GM19455 (cell line): ENCODE measurements around the gene FOXO6.

Experiments
- ATAC-seq: cut with Tn5 transposase; IDR thresholded peaks from one replicate; pipeline ENCODE4 v1.9.1; 2021; ENCODE audit not compliant: unreplicated experiment

Gene FOXO6

GRCh38 chr1:41397020-41397419 lies 35.8 kb downstream of the FOXO6 start:
- no peak for ATAC-seq

- no peak for ATAC-seq
Observed at GRCh38 chr1:41397753-41398330, 36.6 kb downstream of the FOXO6 start.

DNA sequence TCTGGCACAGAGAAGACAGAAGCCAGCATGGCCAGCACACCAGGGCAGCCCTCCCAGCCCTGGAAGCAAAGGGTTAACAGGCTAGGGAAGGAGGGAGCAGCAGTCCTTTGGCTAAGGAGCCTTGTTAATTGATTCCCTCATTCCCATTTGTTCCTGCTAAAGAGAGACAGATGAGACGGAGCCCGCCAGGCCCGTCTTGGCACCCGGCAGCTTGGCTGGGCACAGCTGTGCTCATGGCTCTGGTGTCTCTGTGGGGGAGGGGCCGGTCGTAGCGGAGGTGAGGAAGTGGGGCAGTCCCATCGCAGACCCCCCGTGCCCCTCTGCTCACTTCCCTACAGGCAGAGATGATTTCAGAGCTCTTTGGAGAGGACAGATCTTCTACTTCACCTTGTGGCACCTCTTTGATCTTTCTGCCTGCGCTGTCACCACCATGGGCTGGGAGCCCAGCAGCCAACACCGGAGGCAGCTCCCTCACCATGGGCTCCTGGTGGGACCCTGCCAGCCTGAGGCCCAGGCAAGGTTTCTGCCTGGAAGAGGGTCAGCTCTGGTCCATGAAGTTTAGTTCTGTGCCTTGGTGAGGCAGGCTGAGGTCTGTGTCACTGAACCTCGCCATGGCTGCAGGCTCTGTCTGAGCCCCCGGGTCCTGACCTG lies 38.0 kb downstream of the FOXO6 start:
- no peak for ATAC-seq

GRCh38 chr1:41400225-41400624 lies 39.0 kb downstream of the FOXO6 start:
- ATAC-seq = no peak

DNA sequence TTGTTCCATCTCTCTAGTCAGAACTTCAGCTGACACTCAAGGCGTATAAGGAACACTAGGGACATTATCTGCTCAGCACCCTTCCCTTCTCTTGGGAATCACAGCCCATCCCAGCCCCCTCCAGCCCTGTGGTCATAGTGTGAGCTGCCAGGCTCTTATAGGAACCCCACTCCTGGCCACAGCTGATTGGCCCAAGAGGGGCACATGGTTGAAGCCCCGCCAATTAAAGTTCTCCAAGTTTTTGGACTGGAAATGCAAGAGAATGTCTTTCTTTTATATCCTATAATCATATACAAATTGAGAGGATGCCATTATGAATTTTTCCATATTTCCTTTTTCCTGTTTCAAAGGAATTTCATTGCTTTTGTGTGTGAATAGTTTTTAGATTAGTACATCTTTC lies 40.7 kb downstream of the FOXO6 start:
- ATAC-seq = no peak

DNA sequence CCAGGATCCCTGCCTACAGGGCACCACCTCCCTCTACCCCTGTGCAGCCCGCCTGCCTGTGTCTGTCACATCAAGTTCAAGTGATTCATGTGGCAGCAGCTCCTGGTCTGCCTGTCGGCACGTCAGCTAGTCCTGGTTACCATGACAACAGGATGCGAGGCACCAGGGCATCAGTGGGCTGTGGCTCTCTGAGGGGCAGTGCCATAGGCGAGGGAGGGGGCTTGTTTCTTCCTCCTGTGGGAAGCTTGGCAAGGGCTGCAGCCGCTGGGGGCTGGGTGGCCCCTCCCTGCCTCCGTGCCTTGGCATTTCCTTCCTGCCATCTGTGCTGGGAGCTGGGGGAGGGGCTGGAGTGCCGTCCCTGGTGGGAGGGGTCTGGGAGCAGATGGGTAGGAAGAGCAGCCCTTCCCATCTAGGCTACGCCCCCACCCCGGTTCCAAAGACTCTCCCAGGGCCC lies 43.1 kb downstream of the FOXO6 start:
- no peak for ATAC-seq

DNA sequence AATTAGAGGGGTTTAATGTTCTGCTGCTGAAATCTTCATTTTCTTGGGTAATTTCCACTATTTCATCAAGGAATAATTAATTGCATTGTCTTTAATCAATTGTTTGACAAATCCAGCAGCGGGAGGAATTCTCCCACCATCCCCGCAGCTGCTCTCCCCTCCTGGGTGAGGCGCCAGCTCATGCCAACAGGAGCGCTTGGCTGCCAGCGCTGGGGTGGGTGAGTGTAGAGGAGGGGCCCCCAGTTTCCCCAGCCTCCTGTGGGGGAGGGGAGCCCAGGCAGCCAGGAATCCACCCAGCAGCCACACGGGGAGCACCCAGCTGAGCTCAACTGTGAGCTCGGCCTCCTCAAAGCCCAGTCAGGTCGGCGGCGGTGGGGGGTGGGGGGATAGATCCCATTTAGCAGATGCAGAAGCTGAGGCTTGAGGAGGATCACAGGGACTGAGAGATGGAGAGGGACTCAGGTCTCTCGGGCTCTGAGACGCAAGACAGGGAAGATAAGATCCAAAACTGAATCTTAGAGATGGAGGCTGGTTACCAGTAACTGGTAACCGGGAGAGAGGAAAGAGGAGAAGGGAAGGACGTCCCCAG lies 46.5 kb downstream of the FOXO6 start:
- no peak for ATAC-seq

DNA sequence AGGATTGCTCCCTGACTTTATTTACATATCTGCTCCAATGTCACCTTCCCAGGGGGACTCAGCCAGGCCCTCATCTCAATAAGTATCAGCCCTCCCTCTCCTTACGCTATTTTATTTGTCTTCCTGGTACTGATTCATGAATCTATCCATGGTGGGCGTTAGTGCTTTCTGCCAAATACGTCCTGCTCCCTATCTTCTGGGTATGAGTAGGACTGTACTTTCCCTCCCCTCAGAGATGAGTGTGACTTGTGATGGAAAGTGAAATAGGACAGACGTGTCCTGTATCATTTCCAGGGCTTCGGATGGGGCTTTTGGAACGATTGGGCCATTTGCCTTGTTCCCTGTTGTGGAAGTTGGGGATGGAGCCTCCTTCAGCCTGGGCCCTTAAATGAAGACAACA lies 47.5 kb downstream of the FOXO6 start:
- no peak for ATAC-seq

DNA sequence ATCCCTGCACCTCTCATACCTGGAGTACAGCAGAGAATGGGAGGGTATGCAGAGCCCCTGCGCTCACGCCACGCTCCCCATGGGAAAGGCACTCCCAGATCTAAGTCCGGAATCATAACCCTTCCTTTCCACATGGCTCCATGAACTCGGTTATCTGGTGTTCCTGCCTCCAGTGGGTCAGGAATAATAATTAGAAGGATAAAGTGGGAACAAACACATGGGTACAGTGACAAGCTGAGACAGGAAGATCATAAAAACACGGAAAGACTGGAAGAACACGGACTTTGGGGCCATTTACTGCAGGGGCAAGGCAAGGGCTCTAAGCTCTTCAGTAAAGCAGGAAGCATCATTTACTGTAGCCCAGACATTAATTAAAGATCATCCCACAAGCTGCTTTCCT lies 48.6 kb downstream of the FOXO6 start:
- no peak for ATAC-seq

GRCh38 chr1:41410462-41410861 lies 49.2 kb downstream of the FOXO6 start:
- no peak for ATAC-seq

DNA sequence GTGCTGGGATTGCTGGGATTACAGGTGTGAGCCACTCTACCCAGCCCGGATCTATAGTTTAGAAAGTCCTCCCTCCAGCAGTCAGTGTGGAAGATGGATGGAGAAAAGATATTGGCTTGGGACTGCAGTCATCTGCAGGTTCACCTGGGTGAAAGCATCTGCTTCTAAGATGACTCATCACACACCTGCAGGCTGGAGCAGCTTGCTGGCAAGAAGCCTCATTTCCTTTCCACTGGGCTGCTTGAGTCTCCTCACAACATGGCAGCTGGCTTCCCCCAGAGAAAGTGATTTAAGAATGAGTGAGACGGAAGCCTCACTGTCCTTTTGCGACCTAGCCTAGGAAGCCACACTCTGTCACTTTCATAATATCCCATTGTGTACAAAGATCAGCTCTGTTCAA lies 50.0 kb downstream of the FOXO6 start:
- ATAC-seq = no peak

GRCh38 chr1:41412748-41413147 lies 51.5 kb downstream of the FOXO6 start:
- ATAC-seq = no peak

DNA sequence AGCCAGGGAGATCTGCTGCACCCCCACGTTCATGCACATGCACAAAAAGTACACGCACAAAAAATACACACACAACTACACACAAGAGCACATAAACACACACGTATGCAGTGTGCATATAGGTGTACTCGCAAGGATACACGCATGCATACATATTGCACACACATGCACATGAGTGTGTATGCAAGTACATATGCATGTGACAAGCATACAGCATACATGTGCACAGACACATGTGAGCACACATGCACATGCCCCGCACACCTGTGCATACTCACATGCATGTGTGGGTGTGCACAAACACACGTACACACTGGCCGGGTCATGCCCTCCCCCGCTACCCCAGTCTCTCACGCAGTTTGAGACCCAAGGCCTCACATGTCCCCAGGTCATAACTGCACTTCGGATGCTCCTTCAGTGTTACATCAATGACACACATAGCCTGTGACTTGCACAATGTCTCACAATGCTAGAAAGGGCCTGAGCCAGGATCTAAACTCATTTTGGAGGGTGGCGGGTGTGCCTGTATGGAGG lies 52.6 kb downstream of the FOXO6 start:
- no peak for ATAC-seq

DNA sequence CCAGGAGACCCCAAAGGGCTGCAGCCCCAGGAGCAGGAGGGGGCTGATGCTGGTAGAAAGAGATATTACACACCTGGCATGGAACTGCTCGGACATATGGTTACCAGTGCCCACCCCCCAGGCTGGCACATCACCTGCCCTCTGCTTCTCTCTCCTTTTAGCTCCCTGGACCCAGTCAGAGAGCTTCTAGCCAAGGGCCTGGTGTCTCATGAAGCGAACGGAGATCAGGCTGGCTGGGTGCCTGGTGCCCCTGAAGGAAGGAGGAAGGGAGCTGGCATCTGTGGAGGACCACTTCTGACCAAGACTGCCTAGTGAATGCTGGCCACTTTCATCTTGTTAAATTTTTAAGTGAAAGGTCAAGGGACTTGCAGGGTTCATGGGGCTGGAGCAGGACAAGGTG lies 53.1 kb downstream of the FOXO6 start:
- no peak for ATAC-seq

GRCh38 chr1:41414716-41415306 lies 53.6 kb downstream of the FOXO6 start:
- no peak for ATAC-seq

DNA sequence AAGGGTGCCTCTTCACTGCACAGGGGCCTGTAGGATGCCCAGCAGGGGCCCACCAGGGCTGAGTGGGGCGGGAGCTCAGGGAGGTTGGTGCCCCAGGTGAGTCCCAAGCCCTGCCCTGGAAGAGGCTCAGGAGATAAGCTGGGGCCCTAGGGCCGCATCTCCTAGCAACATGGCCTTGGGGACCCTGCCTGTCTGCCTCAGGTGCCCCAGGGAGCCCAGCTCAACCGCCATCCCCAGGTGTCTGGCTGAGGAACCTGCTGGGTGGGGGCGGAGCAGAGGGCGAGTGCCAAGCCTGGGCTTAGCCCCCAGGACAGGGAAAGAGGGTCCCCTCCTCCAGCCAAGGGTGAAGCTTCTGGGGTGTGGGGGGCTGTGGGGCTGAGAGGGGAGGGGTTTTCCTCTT lies 54.8 kb downstream of the FOXO6 start:
- no peak for ATAC-seq

DNA sequence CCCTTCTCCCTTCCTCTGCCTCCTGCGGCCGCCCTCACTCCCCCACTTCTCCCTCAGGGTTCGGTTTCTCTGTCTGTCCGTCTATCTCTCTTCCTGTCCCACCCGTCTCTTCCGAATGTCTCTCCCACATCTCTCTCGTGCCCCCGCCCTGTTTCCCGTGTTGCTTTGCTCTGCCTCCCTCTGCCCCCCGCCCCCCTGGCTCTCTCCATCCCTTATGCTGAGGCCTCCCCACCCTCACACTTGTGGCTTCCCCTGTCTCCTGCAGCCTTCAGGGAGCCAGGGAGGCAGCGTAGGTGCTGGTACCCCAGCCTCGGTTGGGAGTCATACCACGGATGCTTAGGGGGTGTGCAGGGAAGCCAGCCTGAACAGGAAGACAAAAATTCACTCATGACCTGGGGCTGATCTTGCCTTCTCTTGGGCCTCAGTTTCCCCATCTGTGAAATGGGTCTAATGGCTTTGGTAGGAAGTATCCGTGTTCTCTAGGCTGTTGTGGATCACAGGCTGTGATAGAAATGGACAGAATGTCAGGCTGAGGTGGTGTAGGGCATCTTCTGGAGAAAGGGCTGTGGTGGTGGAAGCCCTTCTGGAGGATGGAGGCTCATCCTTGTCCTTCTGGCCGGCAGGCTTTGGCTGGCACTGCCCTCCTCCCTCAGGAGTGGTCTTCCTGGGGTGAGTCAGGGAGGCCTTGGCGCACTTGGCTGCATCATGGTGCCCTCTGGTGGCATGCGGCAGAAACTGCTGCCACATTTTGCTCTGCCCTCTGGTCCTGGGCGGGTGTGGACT lies 55.5 kb downstream of the FOXO6 start:
- no peak for ATAC-seq

DNA sequence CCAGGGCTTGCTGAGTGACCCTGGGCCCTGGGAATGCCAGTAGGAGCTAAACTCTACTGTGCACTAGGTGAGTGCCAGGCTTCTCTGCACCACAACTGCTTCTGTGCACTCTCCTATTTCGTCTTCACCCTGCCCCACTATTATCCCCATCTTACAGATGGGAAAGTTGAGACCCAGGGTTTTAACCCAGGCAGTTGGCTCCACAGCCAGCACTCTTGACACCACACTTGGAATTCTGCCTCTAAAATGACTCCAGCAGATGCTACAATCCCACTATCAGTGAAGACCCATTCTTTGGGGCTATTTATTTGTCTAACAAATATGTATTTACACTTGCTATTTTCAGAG lies 56.1 kb downstream of the FOXO6 start:
- no peak for ATAC-seq

DNA sequence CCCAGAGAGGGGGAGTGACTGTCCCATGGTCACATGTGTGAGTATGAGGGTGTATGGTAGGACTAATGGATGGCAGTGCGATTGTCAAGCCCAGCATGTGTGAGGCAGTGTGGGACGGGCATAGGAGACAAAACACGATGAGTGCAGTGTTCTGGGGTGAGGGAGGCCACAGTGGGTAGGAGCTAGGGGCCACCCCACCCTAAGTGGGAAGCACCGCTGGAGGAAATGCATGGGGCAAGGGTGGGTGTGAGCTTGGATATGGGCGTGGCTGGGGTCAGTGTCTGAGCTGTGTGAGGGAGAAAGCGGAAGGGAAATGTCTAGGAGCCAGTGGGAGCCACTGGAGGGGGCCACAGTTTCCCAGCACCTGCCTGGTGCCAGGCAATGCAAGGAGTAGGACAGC lies 56.5 kb downstream of the FOXO6 start:
- ATAC-seq = no peak

DNA sequence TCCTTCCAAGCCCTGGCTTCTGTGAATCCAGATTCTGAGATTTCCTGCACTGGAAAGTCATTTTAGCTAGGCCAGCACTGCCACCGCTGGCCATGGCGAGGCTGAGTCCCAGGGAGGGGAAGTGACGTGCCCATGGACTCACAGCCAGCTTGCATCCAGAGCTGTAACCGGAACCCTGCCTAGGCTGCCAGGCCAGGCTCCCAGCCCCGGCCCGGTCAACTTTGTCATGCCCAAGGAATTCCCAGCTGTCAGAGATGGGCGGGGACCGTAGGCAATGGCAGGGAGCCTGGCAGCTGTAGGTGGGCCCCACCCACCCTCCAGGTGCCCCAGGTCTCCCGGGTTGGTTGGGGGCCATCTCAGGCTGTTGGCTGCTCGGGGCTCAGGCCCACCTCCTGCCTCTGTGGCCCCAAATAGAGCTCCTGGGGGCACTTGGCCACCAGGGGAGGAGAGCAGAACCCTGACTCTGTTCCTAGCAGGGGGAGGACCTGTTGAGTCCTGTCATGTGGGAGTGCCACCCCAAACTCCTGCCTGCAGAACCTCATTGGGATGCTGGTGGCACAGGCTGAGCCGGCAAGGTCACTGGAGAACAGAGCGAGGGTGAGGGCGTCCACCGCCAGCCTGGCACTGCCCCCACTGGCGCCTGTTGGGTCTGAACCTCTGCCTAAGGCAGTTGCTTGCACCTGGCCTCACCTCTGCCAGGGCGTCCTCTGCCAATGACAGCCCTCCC lies 57.8 kb downstream of the FOXO6 start:
- ATAC-seq = no peak
